WTC11 (cell line): Measurements from ENCODE around the gene CAMP. TPM values are rescaled to one million over a fixed set of nuclear protein-coding genes. Genes with fewer than 3 reads are reported as not detected.

Experiments used
- ATAC-seq: fragments of 200-7000 bp; cut with Tn5 transposase; 2 replicates; pipeline ENCODE4 v1.10.0; 2021; ENCODE audit warnings: mild to moderate bottlenecking, moderate library complexity
- CTCF ChIA-PET: fragments of 300-600 bp; sonication (Branson Sonifier 250); formaldehyde crosslinking; loops from one replicate; lab custom pipeline; 2021; ENCODE audit warnings: antibody characterized with exemption; lab: Charles Lee
- POLR2A ChIA-PET: fragments of 350-600 bp; sonication (Branson Sonifier 250); formaldehyde crosslinking; loops from one replicate; lab custom pipeline; 2021; ENCODE audit warnings: antibody characterized with exemption; lab: Charles Lee
- DNase-seq: peaks from one replicate; pipeline ENCODE4 v3.0.0; 2021; ENCODE audit warnings: low spot score
- H3K27ac Mint-ChIP-seq: 2 replicates; pipeline ENCODE4 v1.8.0; 2021; ENCODE audit warnings: mixed read lengths
- H3K27me3 Mint-ChIP-seq: 2 replicates; pipeline ENCODE4 v1.8.0; 2021; ENCODE audit warnings: low read depth, mild to moderate bottlenecking, moderate library complexity, mixed read lengths
- H3K36me3 Mint-ChIP-seq: 2 replicates; pipeline ENCODE4 v1.8.0; 2021; ENCODE audit warnings: mixed read lengths
- H3K4me1 Mint-ChIP-seq: 2 replicates; pipeline ENCODE4 v1.8.0; 2022; ENCODE audit warnings: mixed read lengths
- H3K4me3 Mint-ChIP-seq: 2 replicates; pipeline ENCODE4 v1.8.0; 2021; ENCODE audit warnings: mild to moderate bottlenecking, moderate library complexity, mixed read lengths
- H3K9me3 Mint-ChIP-seq: 2 replicates; pipeline ENCODE4 v1.8.0; 2021; ENCODE audit warnings: mixed read lengths
- ATF2 ChIP-seq: sonication (generic); formaldehyde crosslinking; IDR thresholded peaks from 2 replicates; pipeline ENCODE4 v1.8.1; 2022; ENCODE audit warnings: low read depth, missing genetic modification reagents, borderline replicate concordance
- ATF3 ChIP-seq: sonication (generic); formaldehyde crosslinking; conservative IDR thresholded peaks from 2 replicates; pipeline ENCODE4 v1.8.1; 2022; ENCODE audit warnings: mild to moderate bottlenecking, missing genetic modification reagents
- ELF4 ChIP-seq: sonication (generic); formaldehyde crosslinking; IDR thresholded peaks from 2 replicates; pipeline ENCODE4 v1.8.1; 2022; ENCODE audit warnings: low read depth, mild to moderate bottlenecking, moderate library complexity, missing genetic modification reagents
- ETV6 ChIP-seq: sonication (generic); formaldehyde crosslinking; IDR thresholded peaks from 2 replicates; pipeline ENCODE4 v1.8.1; 2022; ENCODE audit warnings: mild to moderate bottlenecking, missing genetic modification reagents
- FOXP4 ChIP-seq: sonication (generic); formaldehyde crosslinking; IDR thresholded peaks from 2 replicates; pipeline ENCODE4 v1.8.0; 2022; ENCODE audit warnings: mild to moderate bottlenecking, missing genetic modification reagents
- GABPB1 ChIP-seq: sonication (generic); formaldehyde crosslinking; IDR thresholded peaks from 2 replicates; pipeline ENCODE4 v1.8.1; 2023; ENCODE audit warnings: mild to moderate bottlenecking, missing genetic modification reagents
- GTF2I ChIP-seq: fragments of 250-450 bp; sonication (Bioruptor Pico); conservative IDR thresholded peaks from 2 replicates; pipeline ENCODE4 v1.4.0; 2021; ENCODE audit warnings: mild to moderate bottlenecking
- HMGA2 ChIP-seq: fragments of 250-450 bp; sonication (Bioruptor Pico); IDR thresholded peaks from 2 replicates; pipeline ENCODE4 v1.4.0; 2021; ENCODE audit warnings: mild to moderate bottlenecking, moderate library complexity
- IRF2 ChIP-seq: sonication (generic); formaldehyde crosslinking; IDR thresholded peaks from 2 replicates; pipeline ENCODE4 v1.8.0; 2022; ENCODE audit warnings: low read depth, missing genetic modification reagents, borderline replicate concordance
- MYBL2 ChIP-seq: sonication (generic); formaldehyde crosslinking; IDR thresholded peaks from 2 replicates; pipeline ENCODE4 v1.8.1; 2023; ENCODE audit warnings: mild to moderate bottlenecking, moderate library complexity, missing genetic modification reagents
- NFYB ChIP-seq: sonication (generic); formaldehyde crosslinking; conservative IDR thresholded peaks from 2 replicates; pipeline ENCODE4 v1.8.0; 2022; ENCODE audit warnings: low read depth, missing genetic modification reagents
- NR1H2 ChIP-seq: sonication (generic); formaldehyde crosslinking; IDR thresholded peaks from 2 replicates; pipeline ENCODE4 v1.9.0; 2021; ENCODE audit warnings: mild to moderate bottlenecking, moderate library complexity, missing genetic modification reagents
- NR2C2 ChIP-seq: sonication (generic); formaldehyde crosslinking; IDR thresholded peaks from 2 replicates; pipeline ENCODE4 v1.8.0; 2022; ENCODE audit warnings: mild to moderate bottlenecking, missing genetic modification reagents
- SMAD3 ChIP-seq: sonication (generic); formaldehyde crosslinking; IDR thresholded peaks from 2 replicates; pipeline ENCODE4 v1.8.0; 2022; ENCODE audit warnings: missing genetic modification reagents, mild to moderate bottlenecking, borderline replicate concordance
- TEAD1 ChIP-seq: sonication (generic); formaldehyde crosslinking; IDR thresholded peaks from 2 replicates; pipeline ENCODE4 v1.8.0; 2022; ENCODE audit warnings: mild to moderate bottlenecking, missing genetic modification reagents
- USF2 ChIP-seq: sonication (generic); formaldehyde crosslinking; IDR thresholded peaks from 2 replicates; pipeline ENCODE4 v1.8.1; 2023; ENCODE audit warnings: mild to moderate bottlenecking, missing genetic modification reagents, moderate library complexity
- ZNF138 ChIP-seq: sonication (generic); formaldehyde crosslinking; conservative IDR thresholded peaks from 2 replicates; pipeline ENCODE4 v1.8.1; 2022; ENCODE audit warnings: mild to moderate bottlenecking, moderate library complexity, missing genetic modification reagents
- ZNF396 ChIP-seq: fragments of 250-450 bp; sonication (Bioruptor Pico); IDR thresholded peaks from 2 replicates; pipeline ENCODE4 v1.8.0; 2021; ENCODE audit warnings: mild to moderate bottlenecking, moderate library complexity, borderline replicate concordance
- ZNF416 ChIP-seq: fragments of 250-450 bp; sonication (Bioruptor Pico); IDR thresholded peaks from 2 replicates; pipeline ENCODE4 v1.9.0; 2021; ENCODE audit warnings: mild to moderate bottlenecking, inconsistent platforms
- ZNF671 ChIP-seq: fragments of 250-450 bp; sonication (Bioruptor Pico); IDR thresholded peaks from 2 replicates; pipeline ENCODE4 v1.8.0; 2021; ENCODE audit warnings: mild to moderate bottlenecking
- total RNA-seq: library from RNA; stranded (reverse); gene quantifications from 3 replicates; pipeline ENCODE4 v1.2.3, GENCODE V29; 2021
- TF ChIP-seq, protein P1 (sequence below): sonication (generic); formaldehyde crosslinking; IDR thresholded peaks from 2 replicates; pipeline ENCODE4 v1.8.1; 2022; ENCODE audit warnings: low read depth, mild to moderate bottlenecking, moderate library complexity, missing genetic modification reagents, borderline replicate concordance
- TF ChIP-seq, protein P2 (sequence below): fragments of 250-450 bp; sonication (Bioruptor Pico); IDR thresholded peaks from 2 replicates; pipeline ENCODE4 v1.9.0; 2021; ENCODE audit warnings: mild to moderate bottlenecking
- TF ChIP-seq, protein P3 (sequence below): fragments of 250-450 bp; sonication (Bioruptor Pico); IDR thresholded peaks from 2 replicates; pipeline ENCODE4 v1.8.0; 2021; ENCODE audit warnings: mild to moderate bottlenecking
- TF ChIP-seq, protein P4 (sequence below): sonication (generic); formaldehyde crosslinking; IDR thresholded peaks from 2 replicates; pipeline ENCODE4 v1.8.1; 2022; ENCODE audit warnings: missing genetic modification reagents, borderline replicate concordance

Gene CAMP
- total RNA-seq, 1 experiment from 2014 or later, result not detected

GRCh38 chr3:48215019-48215418 is 8.3 kb upstream of the CAMP start (continued):
- TF ChIP-seq FOXP4, result no peak

- Mint-ChIP-seq H3K27me3 (peaks cover 3% of the 10 kb centered on the region; the same call in 1 of the 2 replicates), H3K4me1 (no peaks in the 10 kb centered on the region), H3K9me3 (no peaks in the 10 kb centered on the region), H3K36me3 (no peaks in the 10 kb centered on the region), H3K27ac (no peak overlapping the region), H3K4me3 (no peak overlapping the region)
- TF ChIP-seq ELF4 (CRISPR knock-in tag) (no peak), SMAD3 (CRISPR knock-in tag) (no peak), MYBL2 (CRISPR knock-in tag) (no peak), ATF2 (CRISPR knock-in tag) (no peak), FOXP4 (no peak), ZNF396 (CRISPR knock-in tag) (no peak), NR2C2 (CRISPR knock-in tag) (no peak), USF2 (no peak), ATF3 (CRISPR knock-in tag) (no peak), ZNF671 (CRISPR knock-in tag) (no peak), HMGA2 (no peak)
- TF ChIP-seq, protein P1, sequence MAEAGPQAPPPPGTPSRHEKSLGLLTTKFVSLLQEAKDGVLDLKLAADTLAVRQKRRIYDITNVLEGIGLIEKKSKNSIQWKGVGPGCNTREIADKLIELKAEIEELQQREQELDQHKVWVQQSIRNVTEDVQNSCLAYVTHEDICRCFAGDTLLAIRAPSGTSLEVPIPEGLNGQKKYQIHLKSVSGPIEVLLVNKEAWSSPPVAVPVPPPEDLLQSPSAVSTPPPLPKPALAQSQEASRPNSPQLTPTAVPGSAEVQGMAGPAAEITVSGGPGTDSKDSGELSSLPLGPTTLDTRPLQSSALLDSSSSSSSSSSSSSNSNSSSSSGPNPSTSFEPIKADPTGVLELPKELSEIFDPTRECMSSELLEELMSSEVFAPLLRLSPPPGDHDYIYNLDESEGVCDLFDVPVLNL (CRISPR knock-in tag), result no peak
- DNase-seq, result no peak
- ChIA-PET POLR2A (no interaction called here), CTCF (interaction anchor here (1.0 kb wide), 1 partner anchor 20 kb away, joined by 5 read pairs; no protein-coding TSS in a partner anchor)
- no peak for ATAC-seq
Observed at GRCh38 chr3:48215466-48215865, 7.8 kb upstream of the CAMP start.

DNA sequence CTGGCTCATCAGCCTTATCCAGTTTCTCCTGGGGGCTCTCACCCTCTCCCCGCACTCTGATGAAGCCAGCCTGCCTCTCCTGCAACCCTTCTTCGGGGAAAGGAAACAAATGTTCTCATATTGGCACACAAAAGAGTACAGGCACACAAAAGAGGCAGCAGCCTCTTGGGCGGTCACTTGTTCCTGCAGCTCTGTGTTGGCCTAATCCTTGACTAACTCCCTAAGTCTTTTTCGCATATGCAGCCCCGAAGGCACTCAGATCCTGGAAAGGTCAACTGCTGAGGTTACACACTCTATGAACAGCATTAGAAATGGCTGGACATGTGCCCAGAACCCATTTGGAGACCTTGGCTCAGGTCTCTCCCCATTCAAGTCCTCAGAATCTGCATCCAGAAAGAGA is 7.4 kb upstream of the CAMP start:
- Mint-ChIP-seq H3K4me3 (no peak overlapping the region), H3K4me1 (no peaks in the 10 kb centered on the region), H3K36me3 (no peaks in the 10 kb centered on the region), H3K27ac (no peak overlapping the region), H3K9me3 (no peaks in the 10 kb centered on the region), H3K27me3 (peaks cover 3% of the 10 kb centered on the region; the same call in 1 of the 2 replicates)
- ChIA-PET CTCF (interaction anchor here (1.0 kb wide), 1 partner anchor 21 kb away, joined by 5 read pairs; no protein-coding TSS in a partner anchor), POLR2A (no interaction called here)
- ATAC-seq (no peak), DNase-seq (no peak)
- TF ChIP-seq GTF2I (CRISPR knock-in tag), result no peak
- TF ChIP-seq, protein P2, sequence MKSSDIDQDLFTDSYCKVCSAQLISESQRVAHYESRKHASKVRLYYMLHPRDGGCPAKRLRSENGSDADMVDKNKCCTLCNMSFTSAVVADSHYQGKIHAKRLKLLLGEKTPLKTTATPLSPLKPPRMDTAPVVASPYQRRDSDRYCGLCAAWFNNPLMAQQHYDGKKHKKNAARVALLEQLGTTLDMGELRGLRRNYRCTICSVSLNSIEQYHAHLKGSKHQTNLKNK (CRISPR knock-in tag), result no peak
- no peak for TF ChIP-seq ETV6 (CRISPR knock-in tag)
- no peak for TF ChIP-seq NFYB (CRISPR knock-in tag)
- TF ChIP-seq, protein P3, sequence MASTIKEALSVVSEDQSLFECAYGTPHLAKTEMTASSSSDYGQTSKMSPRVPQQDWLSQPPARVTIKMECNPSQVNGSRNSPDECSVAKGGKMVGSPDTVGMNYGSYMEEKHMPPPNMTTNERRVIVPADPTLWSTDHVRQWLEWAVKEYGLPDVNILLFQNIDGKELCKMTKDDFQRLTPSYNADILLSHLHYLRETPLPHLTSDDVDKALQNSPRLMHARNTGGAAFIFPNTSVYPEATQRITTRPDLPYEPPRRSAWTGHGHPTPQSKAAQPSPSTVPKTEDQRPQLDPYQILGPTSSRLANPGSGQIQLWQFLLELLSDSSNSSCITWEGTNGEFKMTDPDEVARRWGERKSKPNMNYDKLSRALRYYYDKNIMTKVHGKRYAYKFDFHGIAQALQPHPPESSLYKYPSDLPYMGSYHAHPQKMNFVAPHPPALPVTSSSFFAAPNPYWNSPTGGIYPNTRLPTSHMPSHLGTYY, result no peak
- no peak for TF ChIP-seq GABPB1 (CRISPR knock-in tag)
- TF ChIP-seq, protein P4, sequence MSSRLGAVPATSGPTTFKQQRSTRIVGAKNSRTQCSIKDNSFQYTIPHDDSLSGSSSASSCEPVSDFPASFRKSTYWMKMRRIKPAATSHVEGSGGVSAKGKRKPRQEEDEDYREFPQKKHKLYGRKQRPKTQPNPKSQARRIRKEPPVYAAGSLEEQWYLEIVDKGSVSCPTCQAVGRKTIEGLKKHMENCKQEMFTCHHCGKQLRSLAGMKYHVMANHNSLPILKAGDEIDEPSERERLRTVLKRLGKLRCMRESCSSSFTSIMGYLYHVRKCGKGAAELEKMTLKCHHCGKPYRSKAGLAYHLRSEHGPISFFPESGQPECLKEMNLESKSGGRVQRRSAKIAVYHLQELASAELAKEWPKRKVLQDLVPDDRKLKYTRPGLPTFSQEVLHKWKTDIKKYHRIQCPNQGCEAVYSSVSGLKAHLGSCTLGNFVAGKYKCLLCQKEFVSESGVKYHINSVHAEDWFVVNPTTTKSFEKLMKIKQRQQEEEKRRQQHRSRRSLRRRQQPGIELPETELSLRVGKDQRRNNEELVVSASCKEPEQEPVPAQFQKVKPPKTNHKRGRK, result no peak
- TF ChIP-seq IRF2 (CRISPR knock-in tag), result no peak
- TF ChIP-seq ZNF416 (CRISPR knock-in tag), result no peak
- no peak for TF ChIP-seq ZNF138
- no peak for TF ChIP-seq NR1H2 (CRISPR knock-in tag)
- no peak for TF ChIP-seq TEAD1 (CRISPR knock-in tag)
